HG03025 (cell line): ENCODE measurements around the gene TRIM32.

Experiments used
- ATAC-seq: cut with Tn5 transposase; IDR thresholded peaks from one replicate; pipeline ENCODE4 v1.9.1; 2021; ENCODE audit warnings: mild to moderate bottlenecking, moderate library complexity; ENCODE audit not compliant: unreplicated experiment, low FRiP score

Gene TRIM32

GRCh38 chr9:116749772-116750171 lies 62.7 kb downstream of the TRIM32 start:
- no peak for ATAC-seq

- no peak for ATAC-seq
Observed at GRCh38 chr9:116750510-116750909, 63.4 kb downstream of the TRIM32 start.
